Measurements from ENCODE around the gene MAB21L1.

- no peak for TF ChIP-seq CTCF (IDR thresholded peaks at IDR 0.05; ENCODE audit: low read length)
- no peak for TF ChIP-seq EZH2 (IDR thresholded peaks at IDR 0.05; ENCODE audit: borderline replicate concordance, low read length)
Measured at GRCh38 chr13:35475960-35476943, at the start of gene MAB21L1.

Measured in OCI-LY1 (cell line).